NCI-H82 (cell line): ENCODE data around the gene CDKAL1.
A peak's percentile ranks its signal among the peaks of the same experiment; 100 is the strongest.
"Not testable (repeated sequence)": the region's sequence is repeated elsewhere in the genome, so short reads cannot be mapped to it uniquely, and the experiment has no call there.

Experiments
- DNase-seq: peaks from one replicate; lab custom pipeline; 2025; lab: John Stamatoyannopoulos, UW

CDKAL1 gene

DNA sequence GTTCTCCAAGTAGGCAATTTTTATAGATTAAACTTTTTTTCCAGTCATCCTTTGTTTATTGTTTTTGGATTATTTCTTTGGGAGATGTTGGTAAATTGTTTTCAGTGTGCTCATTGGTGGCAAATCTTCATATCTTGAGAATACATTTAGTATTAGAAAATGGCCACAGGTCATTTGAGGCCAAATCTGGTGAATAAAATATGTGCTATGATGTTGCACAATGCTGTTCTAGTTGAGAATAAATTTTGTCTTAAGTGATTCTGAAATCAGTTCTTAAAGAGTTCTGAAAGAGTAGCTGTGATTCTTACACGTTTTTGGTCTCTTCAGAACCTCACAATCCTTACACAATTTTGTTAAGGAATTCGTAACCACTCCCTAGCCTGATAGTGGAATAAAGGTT lies 20.1 kb downstream of the CDKAL1 start:
- DNase-seq = no peak

GRCh38 chr6:20554817-20555216 lies 20.6 kb downstream of the CDKAL1 start:
- DNase-seq = no peak

GRCh38 chr6:20559924-20560551 lies 25.8 kb downstream of the CDKAL1 start:
- DNase-seq = peak; percentile 50

- no peak for DNase-seq
Measured at GRCh38 chr6:20563377-20563776, 29.1 kb downstream of the CDKAL1 start.

GRCh38 chr6:20564269-20564668 lies 30.0 kb downstream of the CDKAL1 start:
- peak; percentile 54 for DNase-seq

DNA sequence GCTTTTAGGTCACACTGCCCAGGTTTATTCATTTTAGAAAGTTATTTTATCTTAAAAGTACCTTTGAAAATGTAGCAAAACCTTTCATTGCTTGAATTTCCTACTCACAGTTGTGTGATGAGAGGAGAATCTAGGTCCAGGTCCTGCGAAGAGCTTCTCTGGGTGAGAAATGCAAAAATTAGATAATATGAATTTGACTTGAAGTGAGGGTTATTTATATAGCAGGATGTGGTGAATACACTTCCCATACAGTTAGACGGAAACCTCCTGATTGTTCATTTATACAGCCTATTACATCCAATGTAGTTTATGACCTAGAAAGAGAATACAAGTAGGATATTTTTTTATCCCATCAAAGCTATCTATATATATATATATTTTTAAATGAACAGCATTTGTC lies 30.5 kb downstream of the CDKAL1 start:
- DNase-seq = no peak

- DNase-seq = no peak
Measured at GRCh38 chr6:20565342-20565741, 31.1 kb downstream of the CDKAL1 start.

- DNase-seq = no peak
Measured at GRCh38 chr6:20566109-20566508, 31.9 kb downstream of the CDKAL1 start.

DNA sequence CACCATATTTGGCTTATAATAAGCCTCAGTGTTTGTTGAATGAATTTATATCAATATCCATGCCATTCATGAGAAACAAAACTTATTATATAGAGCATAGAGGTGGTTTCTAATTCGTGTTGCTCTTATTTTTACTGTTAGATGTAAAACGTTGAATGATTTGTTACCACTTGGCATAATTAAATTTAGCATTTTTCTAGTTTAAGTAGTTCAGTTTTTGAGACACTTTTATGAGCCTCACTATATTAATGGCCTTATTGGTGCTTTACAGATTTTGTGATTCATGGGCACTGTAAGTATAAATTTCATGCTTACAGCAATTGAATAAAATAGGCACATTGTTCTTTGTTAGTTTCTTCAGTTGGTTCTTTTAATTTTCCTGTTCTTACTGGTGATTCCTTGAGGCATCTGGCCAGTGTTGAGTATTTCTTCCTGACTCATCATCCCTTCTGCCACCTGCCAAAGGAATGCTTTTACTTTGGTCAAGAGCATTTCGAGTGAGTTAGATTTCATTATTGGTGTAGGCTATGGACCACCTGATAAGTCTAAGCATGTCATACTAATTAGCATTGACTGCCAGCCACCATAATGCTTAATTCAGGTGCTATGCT lies 34.8 kb downstream of the CDKAL1 start:
- peak; percentile 40 for DNase-seq

GRCh38 chr6:20571261-20571660 lies 37.0 kb downstream of the CDKAL1 start:
- no peak for DNase-seq

- no peak for DNase-seq
Measured at GRCh38 chr6:20572288-20572687, 38.0 kb downstream of the CDKAL1 start.

- no peak for DNase-seq
Measured at GRCh38 chr6:20572940-20573339, 38.7 kb downstream of the CDKAL1 start.

- no peak for DNase-seq
Measured at GRCh38 chr6:20574355-20574754, 40.1 kb downstream of the CDKAL1 start.

DNA sequence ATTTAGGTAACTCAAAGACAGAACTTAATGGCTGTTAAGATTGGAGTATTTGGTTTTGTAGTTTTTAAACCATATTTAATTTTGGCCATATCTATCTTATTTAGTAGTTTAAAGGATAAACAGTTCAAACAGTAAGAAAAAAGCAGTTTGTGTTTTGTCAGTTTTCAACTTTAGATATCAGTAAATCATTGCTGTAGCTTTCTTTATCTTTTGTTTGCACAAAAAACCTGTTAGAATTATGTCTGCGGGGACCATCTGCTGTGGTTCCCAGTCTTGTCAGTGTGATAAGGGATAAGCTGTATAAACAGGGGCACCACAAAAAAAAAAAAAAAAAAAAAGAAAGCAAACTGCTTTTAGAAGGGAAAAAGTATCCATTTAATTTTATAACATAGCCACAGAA lies 40.9 kb downstream of the CDKAL1 start:
- peak; percentile 87 for DNase-seq

DNA sequence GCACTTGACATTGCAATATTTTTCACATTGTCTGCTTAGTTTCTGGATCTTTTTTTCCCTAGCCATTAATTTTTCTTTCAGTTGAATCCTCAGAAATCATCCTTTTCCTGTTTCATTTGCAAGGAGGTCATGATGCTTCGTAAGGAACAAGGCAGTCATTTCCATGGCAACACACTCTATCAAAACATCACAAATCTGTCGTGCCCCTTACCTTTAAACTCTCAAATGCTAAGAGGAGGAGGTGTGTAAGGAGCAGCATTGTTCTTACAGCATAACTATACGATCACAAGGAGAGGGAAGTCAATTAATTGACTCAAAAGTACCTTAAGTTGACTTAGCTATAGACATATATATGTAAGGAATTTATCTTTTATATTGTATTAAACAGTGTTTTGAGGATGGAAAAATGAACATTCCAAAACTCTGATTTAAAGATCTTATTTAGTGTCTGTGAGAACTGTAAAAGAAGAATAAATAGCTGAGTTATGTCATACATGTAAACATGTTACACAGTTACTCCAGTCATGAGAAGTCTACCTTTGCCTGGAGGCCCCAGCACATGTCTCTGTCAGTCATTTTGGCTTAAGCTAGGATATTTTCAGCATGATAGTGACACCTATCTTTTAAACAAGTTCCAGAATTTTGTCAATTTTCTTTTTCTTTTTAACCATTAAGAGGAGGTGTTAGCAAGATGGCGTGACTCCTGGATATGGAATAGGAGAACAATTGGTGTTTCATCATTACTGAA lies 41.6 kb downstream of the CDKAL1 start:
- peak; percentile 78 for DNase-seq

DNA sequence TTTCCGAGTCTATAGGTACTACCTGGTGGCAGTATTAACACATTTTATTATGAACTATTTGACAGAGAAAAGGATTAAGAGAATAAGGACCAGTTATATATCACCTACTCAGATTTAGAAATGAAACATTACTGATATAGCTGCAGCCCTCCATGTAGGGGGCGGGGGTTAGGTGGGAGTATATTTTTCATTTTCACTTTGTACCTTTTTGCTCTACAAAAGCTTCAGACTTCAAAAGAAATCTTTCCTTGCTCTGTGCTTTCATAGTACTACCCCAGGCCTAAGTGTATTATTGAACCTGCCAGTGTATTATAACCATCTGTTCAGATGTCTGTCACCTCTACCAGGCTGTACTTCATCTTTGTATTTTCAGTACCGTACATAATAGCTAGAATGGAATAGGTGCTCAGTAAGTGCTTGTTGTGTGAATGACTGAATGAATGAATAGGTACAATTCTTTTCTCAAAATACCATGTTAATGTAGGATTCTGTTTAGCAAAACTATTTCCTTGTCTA lies 43.0 kb downstream of the CDKAL1 start:
- peak; percentile 90 for DNase-seq

DNA sequence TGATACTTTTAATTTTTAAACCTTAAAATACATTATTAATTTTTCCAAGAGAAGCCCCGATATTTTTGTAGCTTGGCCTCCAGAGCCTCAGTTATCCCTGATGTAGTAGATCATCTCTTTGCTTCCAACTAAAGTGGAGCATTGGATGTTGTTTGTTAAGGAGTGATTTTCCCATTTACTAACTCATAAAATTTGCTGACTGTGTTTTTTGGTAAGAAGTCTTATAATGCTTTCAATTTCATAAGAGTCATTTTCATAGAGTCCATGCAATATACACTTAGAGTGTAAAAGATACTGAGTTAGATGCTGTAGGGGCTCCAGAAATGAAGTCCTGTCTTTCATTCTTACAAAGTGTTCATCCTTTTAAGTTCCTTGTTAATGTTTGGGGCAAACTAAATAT lies 46.8 kb downstream of the CDKAL1 start:
- no peak for DNase-seq

DNA sequence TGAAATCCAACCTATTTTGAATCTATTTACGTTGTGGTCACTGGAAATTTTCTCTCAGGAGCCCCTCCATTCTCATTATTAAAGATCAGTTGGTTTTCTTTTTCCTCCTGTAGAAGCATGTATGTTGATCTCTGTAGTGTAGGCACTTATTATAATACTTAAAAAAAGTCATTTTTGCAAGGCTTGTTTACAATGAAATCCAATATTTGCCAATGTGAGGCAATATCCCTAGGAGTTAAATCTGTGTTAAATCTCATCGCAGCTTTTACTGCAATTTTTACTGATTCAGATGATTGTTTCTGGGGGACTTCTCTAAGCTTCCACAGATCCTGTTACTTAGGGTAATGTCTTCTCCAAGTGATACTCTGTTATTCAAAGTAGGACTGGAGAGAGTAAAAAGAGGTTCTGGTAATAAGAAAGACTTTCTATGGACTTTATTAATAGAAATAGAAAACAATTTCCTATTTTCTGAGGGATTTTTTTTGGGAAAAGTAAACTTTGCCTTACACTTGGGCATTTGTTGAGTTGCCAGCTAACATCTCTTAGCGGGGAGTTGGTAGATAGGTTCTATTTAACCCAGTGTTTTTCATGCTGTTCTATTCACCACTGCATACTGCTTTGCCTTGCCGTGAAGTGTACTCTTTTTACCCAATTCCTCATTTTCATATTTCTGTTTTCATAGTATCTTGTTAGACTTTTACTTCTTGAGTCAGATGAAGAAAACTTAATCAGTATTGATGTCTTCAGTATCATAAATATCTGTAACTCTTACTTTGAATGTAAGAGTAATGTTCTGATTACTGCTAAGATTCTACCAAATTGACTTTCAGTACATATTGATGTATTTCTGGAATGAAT lies 48.6 kb downstream of the CDKAL1 start:
- no peak for DNase-seq

DNA sequence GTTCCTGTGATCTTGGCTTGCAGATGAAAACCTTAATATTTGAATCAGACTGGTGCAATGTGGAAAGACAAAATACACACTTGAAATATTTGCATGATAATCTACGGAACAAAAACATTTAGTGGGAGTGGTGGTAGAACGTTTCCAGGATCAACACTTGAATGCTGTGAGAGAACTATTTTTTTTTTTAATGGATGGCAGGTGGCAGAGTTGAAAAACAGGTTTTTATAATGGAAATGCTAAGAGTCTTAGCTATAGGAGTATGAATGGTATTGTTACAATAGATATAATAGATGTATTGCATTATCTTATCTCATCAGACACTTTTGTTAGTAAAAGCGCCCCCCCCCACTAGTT lies 49.2 kb downstream of the CDKAL1 start:
- DNase-seq = no peak

DNA sequence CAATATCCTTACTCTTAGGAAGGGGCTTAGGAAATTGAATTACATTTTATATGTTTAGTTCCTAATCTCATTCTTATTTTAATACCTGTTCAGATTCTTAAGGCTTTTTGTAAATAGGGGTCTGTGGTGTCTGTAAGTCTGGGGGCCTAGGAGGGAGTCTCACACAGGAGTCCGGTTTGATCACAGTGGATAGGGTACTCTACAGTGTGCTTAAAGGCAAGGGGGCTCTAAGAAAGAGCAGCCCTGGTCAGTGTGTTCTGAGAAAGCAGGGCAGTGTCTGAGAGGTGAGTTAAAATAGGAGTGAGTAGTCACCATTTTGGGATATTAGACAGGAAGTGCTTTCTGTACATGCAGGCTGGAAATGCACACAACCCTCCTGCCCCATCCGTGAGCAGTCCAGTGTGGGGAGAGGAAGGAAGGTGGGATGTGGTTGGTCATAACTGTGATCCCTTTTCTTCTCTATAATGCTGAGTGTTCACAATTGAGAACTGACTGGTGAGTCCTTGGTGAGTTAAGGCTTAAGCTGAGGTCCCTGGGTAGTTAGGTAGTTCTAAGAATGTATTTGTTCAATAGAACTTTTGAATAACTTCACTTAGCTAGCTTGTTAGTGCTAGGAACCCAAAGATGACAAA lies 50.0 kb downstream of the CDKAL1 start:
- DNase-seq = no peak

DNA sequence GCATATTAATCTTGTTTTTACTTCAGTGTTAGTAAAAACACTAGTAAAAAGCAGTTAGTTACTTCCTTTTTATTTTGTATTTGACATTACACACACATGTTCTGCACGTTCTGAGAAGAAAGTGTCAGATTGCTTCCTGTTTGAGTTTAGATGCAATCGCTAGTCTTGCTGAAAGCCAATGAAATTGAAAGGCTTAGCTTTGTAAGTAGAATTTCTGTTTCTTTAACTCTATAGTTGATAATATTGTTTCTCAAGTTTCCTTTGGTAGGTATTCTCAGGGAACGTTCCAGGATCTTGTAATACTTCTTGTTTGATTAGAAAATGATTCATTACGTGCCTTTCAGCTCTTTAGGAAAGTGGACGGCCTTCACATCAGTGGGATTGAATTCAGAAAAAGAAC lies 55.0 kb downstream of the CDKAL1 start:
- DNase-seq = no peak

- not testable (repeated sequence) for DNase-seq
Measured at GRCh38 chr6:20590476-20590875, 56.2 kb downstream of the CDKAL1 start.
